Measurements from ENCODE around the gene CD70.
"Not testable (repeated sequence)": the region's sequence is repeated elsewhere in the genome, so short reads cannot be mapped to it uniquely, and the experiment has no call there.

Gene CD70, protein sequence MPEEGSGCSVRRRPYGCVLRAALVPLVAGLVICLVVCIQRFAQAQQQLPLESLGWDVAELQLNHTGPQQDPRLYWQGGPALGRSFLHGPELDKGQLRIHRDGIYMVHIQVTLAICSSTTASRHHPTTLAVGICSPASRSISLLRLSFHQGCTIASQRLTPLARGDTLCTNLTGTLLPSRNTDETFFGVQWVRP

DNA sequence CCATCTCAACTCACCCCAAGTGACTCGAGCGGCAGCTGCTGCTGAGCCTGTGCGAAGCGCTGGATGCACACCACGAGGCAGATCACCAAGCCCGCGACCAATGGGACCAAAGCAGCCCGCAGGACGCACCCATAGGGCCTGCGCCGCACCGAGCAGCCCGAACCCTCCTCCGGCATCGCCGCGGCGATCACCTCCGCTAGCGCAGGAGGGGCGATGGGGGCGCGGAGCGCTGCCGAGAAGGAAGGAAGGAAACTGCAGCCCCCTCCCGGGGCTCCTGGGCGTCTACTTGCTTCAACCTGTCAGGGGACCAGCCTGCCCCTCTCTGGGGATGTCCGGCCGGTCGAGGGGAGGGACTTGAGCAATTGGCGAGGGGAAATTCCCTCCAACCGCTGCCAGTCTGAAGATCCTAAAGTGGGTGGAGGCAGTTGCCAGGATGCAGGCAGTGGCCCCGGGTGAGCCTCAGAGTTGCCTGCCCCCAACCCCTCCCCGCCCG lies at the start of gene CD70:
Gene CD70 (minus strand): TSS at position 324 of the 493 bp plus-strand sequence. CDS start 148 bp downstream, at position 176.
- peak within 1 kb of the TSS; percentile 51 for H3K4me3 ChIP-seq (ENCODE audit: low read length)

DNA sequence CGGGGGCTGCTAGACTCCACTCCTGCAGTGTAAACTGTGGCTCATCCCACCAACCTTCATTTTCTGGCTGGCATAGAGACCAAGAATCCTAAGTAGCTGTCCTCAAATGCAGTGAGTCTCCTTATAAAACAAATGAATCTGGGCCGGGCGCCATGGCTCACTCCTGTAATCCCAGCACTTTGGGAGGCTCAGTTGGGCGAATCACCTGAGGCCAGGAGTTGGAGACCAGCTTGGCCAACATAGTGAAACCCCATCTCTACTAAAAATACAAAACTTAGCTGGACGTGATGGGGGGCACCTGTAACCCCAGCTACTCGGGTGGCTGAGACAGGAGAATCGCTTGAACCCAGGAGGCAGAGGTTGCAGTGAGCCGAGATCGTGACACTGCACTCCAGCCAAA lies 49.4 kb upstream of the CD70 start:
- H3K9me3 ChIP-seq (ENCODE audit: control insufficient read depth, low read length); DNase-seq (ENCODE audit: low read depth); H3K4me3 ChIP-seq (ENCODE audit: low read length): not testable (repeated sequence)

More for the DNA sequence above, at the start of gene CD70:
- H3K36me3 ChIP-seq (ENCODE audit: control insufficient read depth, insufficient read depth, low read length, severe bottlenecking) = no peaks in the 10 kb centered on the region
- peaks cover 9% of the 10 kb centered on the region for H3K4me1 ChIP-seq (ENCODE audit: control insufficient read depth, insufficient read depth, low read length)
- peaks cover 64% of the 10 kb centered on the region for H3K27me3 ChIP-seq (replicated peaks; ENCODE audit: control insufficient read depth, insufficient read depth, low read length)
- no peak within 1 kb of the TSS for H3K9ac ChIP-seq (ENCODE audit: low read length)
- no peak for DNase-seq (ENCODE audit: low read depth)
- H3K9me3 ChIP-seq (ENCODE audit: control insufficient read depth, low read length) = peaks cover 4% of the 10 kb centered on the region

DNA sequence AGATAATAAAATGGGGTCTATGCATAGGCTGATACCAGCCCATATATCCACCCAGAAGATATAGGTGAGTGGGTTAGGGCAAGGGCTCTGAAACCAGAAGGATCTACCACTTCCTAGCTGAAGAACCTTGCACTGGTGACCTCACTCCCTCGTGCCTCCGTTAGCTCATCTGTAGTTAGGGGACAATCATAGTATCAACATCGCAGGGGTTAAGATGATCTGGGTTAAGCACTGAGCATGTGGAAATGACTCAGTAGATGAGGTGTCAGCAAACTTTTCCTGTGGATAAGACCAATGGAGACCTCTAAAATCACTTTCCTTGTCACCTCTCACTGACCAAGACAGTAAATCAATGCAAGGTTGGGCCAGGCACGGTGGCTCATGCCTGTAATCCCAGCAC lies 48.5 kb upstream of the CD70 start:
- no peak for DNase-seq (ENCODE audit: low read depth)
- Histone ChIP-seq H3K9ac (ENCODE audit: low read length) (no peak overlapping the region), H3K36me3 (ENCODE audit: control insufficient read depth, insufficient read depth, low read length, severe bottlenecking) (no peaks in the 10 kb centered on the region), H3K9me3 (ENCODE audit: control insufficient read depth, low read length) (no peaks in the 10 kb centered on the region), H3K27me3 (replicated peaks; ENCODE audit: control insufficient read depth, insufficient read depth, low read length) (peaks cover 7% of the 10 kb centered on the region), H3K4me3 (ENCODE audit: low read length) (no peak overlapping the region), H3K4me1 (ENCODE audit: control insufficient read depth, insufficient read depth, low read length) (no peaks in the 10 kb centered on the region)

More for the DNA sequence above, 49.4 kb upstream of the CD70 start:
- H3K27me3 ChIP-seq (replicated peaks; ENCODE audit: control insufficient read depth, insufficient read depth, low read length); H3K4me1 ChIP-seq (ENCODE audit: control insufficient read depth, insufficient read depth, low read length); H3K9ac ChIP-seq (ENCODE audit: low read length); H3K36me3 ChIP-seq (ENCODE audit: control insufficient read depth, insufficient read depth, low read length, severe bottlenecking): not testable (repeated sequence)

DNA sequence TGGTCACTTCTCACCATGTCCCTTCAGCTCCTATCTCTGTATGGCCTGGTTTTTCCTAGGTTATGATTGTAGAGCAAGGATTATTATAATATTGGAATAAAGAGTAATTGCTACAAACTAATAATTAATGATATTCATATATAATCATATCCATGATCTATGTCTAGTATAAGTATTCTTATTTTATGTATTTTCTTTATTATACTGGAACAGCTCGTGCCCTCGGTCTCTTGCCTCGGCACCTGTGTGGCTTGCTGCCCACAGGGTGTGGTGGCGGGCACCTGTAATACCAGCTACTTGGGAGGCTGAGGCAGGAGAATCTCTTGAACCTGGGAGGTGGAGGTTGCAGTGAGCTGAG lies 42.5 kb upstream of the CD70 start:
- H3K4me3 ChIP-seq (ENCODE audit: low read length); DNase-seq (ENCODE audit: low read depth); H3K9me3 ChIP-seq (ENCODE audit: control insufficient read depth, low read length); H3K27me3 ChIP-seq (replicated peaks; ENCODE audit: control insufficient read depth, insufficient read depth, low read length); H3K9ac ChIP-seq (ENCODE audit: low read length); H3K36me3 ChIP-seq (ENCODE audit: control insufficient read depth, insufficient read depth, low read length, severe bottlenecking); H3K4me1 ChIP-seq (ENCODE audit: control insufficient read depth, insufficient read depth, low read length): not testable (repeated sequence)

DNA sequence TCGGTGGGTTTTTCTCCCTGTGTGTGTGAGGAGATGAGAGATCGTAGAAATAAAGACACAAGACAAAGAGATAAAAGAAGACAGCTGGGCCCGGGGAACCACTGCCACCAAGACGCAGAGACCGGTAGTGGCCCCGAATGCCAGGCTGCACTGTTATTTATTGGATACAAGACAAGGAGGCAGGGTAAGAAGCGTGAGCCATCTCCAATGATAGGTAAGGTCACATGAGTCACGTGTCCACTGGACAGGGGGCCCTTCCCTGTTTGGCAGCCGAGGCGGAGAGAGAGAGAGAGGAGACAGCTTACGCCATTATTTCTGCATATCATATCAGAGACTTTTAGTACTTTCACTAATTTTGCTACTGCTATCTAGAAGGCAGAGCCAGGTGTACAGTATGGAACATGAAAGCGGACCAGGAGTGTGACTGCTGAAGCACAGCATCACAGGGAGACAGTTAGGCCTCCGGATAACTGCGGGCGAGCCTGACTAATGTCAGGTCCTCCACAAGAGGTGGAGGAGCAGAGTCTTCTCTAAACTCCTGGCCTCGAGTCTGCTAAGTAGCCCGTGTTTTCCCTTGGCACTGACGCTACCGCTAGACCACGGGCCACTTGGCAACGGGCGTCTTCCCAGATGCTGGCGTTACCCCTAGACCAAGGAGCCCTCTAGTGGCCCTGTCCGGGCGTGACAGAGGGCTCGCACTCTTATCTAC lies 42.0 kb upstream of the CD70 start:
- H3K27me3 ChIP-seq (replicated peaks; ENCODE audit: control insufficient read depth, insufficient read depth, low read length); H3K4me3 ChIP-seq (ENCODE audit: low read length); H3K9ac ChIP-seq (ENCODE audit: low read length); H3K4me1 ChIP-seq (ENCODE audit: control insufficient read depth, insufficient read depth, low read length); H3K36me3 ChIP-seq (ENCODE audit: control insufficient read depth, insufficient read depth, low read length, severe bottlenecking); H3K9me3 ChIP-seq (ENCODE audit: control insufficient read depth, low read length): not testable (repeated sequence)
- peak; percentile 74 for DNase-seq (ENCODE audit: low read depth)

DNA sequence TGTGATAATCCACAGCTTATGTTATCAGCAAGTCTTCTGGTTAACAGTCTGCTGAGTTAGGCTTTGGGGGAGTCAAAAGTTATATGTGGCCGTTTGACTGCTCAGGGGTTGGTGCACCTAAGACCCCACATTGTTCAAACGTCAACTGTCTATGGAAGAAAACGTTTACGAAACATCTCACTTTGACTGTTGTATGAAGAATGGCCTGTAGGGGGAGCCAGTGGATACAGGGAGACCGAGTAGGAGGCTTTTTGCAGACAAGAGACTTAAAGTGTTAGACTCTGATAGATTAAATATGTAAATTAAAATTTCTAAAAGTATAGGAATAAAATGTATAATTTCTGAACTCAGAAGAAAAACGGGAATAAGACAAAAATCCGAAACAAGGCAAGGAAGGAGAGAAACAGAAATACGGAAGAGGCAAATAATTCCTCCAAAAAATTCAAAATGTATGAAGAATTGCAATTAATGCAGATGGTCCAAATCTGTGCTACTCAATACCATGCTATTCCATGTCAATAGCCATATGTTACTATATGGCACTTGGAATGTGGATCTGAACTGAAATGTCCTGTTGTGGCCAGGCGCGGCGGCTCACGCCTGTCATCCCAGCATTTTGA lies 41.2 kb upstream of the CD70 start:
- peak; percentile 94 for DNase-seq (ENCODE audit: low read depth)
- Histone ChIP-seq H3K9me3 (ENCODE audit: control insufficient read depth, low read length) (no peaks in the 10 kb centered on the region), H3K4me1 (ENCODE audit: control insufficient read depth, insufficient read depth, low read length) (peaks cover 3% of the 10 kb centered on the region), H3K9ac (ENCODE audit: low read length) (no peak overlapping the region), H3K36me3 (ENCODE audit: control insufficient read depth, insufficient read depth, low read length, severe bottlenecking) (no peaks in the 10 kb centered on the region), H3K27me3 (replicated peaks; ENCODE audit: control insufficient read depth, insufficient read depth, low read length) (peaks cover 3% of the 10 kb centered on the region), H3K4me3 (ENCODE audit: low read length) (no peak overlapping the region)

DNA sequence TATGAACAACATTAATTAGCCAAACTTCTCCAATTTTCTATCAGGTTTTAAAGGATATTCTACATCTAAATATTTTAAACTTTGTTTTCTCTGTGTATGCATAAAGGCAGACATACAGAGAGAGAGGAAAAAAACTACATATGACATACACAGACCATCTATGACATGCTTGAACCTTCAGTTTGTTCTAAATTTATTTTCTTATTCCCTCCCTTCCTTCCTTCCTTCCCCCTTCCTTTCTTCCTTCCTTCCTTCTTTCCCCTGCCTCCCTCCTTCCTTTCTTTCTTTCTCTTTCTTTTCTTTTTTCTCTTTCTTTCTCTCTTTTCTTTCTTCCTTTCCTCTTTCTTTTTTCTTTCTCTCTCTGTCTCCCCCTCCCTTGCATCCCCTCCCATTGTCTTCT lies 35.8 kb upstream of the CD70 start:
- Histone ChIP-seq H3K4me1 (ENCODE audit: control insufficient read depth, insufficient read depth, low read length) (no peaks in the 10 kb centered on the region), H3K9me3 (ENCODE audit: control insufficient read depth, low read length) (peaks cover 14% of the 10 kb centered on the region), H3K9ac (ENCODE audit: low read length) (no peak overlapping the region), H3K27me3 (replicated peaks; ENCODE audit: control insufficient read depth, insufficient read depth, low read length) (peaks cover 3% of the 10 kb centered on the region), H3K36me3 (ENCODE audit: control insufficient read depth, insufficient read depth, low read length, severe bottlenecking) (no peaks in the 10 kb centered on the region), H3K4me3 (ENCODE audit: low read length) (no peak overlapping the region)
- no peak for DNase-seq (ENCODE audit: low read depth)

DNA sequence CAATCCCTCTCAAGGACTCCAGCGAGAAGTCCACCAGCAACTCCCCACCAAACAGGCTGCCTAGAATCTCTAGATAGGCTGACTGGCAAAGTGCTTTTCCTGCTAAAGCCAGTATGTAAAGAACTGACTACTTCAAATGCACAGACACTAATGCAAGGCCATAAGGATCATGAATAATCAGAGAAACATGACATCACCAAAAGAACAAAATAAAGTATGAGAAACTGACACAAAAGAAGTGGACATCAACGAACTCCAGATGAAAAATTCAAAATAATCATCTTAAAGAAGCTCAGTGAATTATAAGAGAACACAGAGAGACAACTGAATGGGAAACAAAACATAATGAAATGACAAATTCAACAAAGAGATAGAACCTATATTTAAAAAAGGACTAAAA lies 26.4 kb upstream of the CD70 start:
- no peak for DNase-seq (ENCODE audit: low read depth)
- no peaks in the 10 kb centered on the region for H3K27me3 ChIP-seq (replicated peaks; ENCODE audit: control insufficient read depth, insufficient read depth, low read length)
- H3K9ac ChIP-seq (ENCODE audit: low read length) = no peak overlapping the region
- peaks cover 22% of the 10 kb centered on the region for H3K9me3 ChIP-seq (ENCODE audit: control insufficient read depth, low read length)
- no peaks in the 10 kb centered on the region for H3K36me3 ChIP-seq (ENCODE audit: control insufficient read depth, insufficient read depth, low read length, severe bottlenecking)
- H3K4me3 ChIP-seq (ENCODE audit: low read length) = no peak overlapping the region
- H3K4me1 ChIP-seq (ENCODE audit: control insufficient read depth, insufficient read depth, low read length) = peaks cover 6% of the 10 kb centered on the region

DNA sequence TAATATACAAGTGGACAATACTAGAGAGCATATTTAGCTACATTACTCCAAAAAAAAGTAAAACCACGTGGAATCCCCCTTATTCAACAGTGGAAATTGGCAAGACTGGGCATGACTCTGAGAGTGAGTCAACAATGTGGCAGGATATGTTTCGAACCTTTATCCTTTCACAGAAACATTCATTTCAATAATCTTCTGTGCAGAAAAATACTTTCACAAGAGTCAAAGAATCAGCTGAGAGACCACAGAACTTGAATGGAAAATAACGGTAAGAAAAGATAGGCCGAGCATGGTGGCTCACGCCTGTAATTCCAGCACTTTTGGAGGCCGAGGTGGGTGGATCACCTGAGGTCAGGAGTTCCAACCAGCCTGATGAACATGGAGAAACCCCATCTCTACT lies 25.1 kb upstream of the CD70 start:
- Histone ChIP-seq H3K27me3 (replicated peaks; ENCODE audit: control insufficient read depth, insufficient read depth, low read length) (no peaks in the 10 kb centered on the region), H3K36me3 (ENCODE audit: control insufficient read depth, insufficient read depth, low read length, severe bottlenecking) (no peaks in the 10 kb centered on the region), H3K4me3 (ENCODE audit: low read length) (no peak overlapping the region), H3K9ac (ENCODE audit: low read length) (no peak overlapping the region), H3K9me3 (ENCODE audit: control insufficient read depth, low read length) (peaks cover 17% of the 10 kb centered on the region), H3K4me1 (ENCODE audit: control insufficient read depth, insufficient read depth, low read length) (peaks cover 17% of the 10 kb centered on the region)
- DNase-seq (ENCODE audit: low read depth) = peak; percentile 4

DNA sequence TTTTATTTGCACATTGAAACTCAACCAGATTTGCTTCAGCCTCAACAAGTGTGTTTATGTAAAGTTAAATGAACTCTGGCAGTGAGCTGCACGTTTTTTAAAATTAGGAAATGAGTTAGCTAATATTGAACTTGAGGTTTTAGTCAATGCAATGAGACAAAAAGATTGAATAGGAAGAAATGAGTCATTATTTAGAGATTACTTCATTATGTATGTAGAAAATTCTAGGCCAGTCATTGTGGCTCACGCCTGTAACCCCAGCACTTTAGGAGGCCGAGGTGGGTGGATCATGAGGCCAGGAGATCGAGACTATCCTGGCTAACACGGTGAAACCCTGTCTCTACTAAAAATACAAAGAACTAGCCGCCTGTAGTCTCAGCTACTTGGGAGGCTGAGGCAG lies 22.8 kb upstream of the CD70 start:
- H3K27me3 ChIP-seq (replicated peaks; ENCODE audit: control insufficient read depth, insufficient read depth, low read length) = no peaks in the 10 kb centered on the region
- H3K36me3 ChIP-seq (ENCODE audit: control insufficient read depth, insufficient read depth, low read length, severe bottlenecking) = no peaks in the 10 kb centered on the region
- no peak for DNase-seq (ENCODE audit: low read depth)
- H3K4me1 ChIP-seq (ENCODE audit: control insufficient read depth, insufficient read depth, low read length) = peaks cover 32% of the 10 kb centered on the region
- no peak overlapping the region for H3K9ac ChIP-seq (ENCODE audit: low read length)
- H3K9me3 ChIP-seq (ENCODE audit: control insufficient read depth, low read length) = peaks cover 5% of the 10 kb centered on the region
- no peak overlapping the region for H3K4me3 ChIP-seq (ENCODE audit: low read length)

DNA sequence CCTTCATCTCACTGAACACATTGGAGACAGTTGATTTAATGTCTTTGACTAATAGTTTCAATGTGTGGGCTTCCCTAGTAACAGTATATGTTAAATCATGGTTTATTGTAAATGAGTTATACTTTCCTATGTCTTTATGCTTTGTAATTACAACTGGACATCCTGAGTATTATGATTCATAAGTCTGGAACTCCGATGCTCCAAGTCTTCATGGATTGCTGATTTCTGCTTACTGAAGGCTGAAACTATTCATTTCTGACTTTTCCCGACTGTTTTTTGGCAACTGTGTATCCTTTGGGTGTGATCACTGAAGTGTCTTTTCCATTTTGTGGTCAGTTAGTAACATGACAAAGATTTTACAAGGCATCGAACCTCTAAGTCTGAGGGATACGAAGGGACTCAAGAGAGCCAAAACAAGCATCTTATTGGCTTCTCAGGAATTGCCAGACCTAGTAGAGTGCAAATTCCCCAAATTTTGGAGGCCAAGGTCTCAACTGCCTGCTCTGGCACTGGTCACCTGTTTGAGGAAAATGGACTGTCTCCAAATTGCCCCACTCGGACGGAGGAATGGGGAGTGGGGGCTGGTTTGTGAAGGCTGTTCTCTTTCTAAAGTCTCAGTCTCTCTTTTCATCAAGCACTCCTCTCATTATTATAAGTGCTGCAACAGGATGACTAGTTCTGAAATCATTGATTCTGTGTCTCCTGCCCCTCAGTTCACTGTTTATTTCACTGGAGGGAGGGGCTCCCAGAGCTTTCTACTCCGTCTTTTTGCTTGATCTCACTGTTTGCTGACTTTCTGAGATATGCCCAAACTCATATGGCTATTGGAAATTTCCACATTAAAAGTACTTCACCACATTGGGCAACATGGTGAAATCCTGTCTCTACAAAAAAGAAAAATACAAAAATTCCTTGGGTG lies 20.2 kb upstream of the CD70 start:
- Histone ChIP-seq H3K36me3 (ENCODE audit: control insufficient read depth, insufficient read depth, low read length, severe bottlenecking) (no peaks in the 10 kb centered on the region), H3K9me3 (ENCODE audit: control insufficient read depth, low read length) (no peaks in the 10 kb centered on the region), H3K9ac (ENCODE audit: low read length) (peak overlapping the region; percentile 31), H3K4me1 (ENCODE audit: control insufficient read depth, insufficient read depth, low read length) (peaks cover 34% of the 10 kb centered on the region), H3K4me3 (ENCODE audit: low read length) (peak overlapping the region; percentile 37), H3K27me3 (replicated peaks; ENCODE audit: control insufficient read depth, insufficient read depth, low read length) (no peaks in the 10 kb centered on the region)
- peak; percentile 91 for DNase-seq (ENCODE audit: low read depth)
